GM12878 (cell line): Measurements from ENCODE around the gene ADGRV1.

Experiments used
- BRCA1 ChIP-seq: IDR thresholded peaks from 2 replicates; pipeline ENCODE4 v1.6.1; 2011; ENCODE audit warnings: low read depth, low read length, improper control_type of control experiment
- CHD2 ChIP-seq: IDR thresholded peaks from 2 replicates; pipeline ENCODE4 v1.6.1; 2011; ENCODE audit warnings: low read depth, low read length, improper control_type of control experiment, borderline replicate concordance
- HCFC1 ChIP-seq: fragments of 150-350 bp; IDR thresholded peaks from 2 replicates; pipeline ENCODE4 v1.6.1; 2014; ENCODE audit warnings: low read length
- PML ChIP-seq: IDR thresholded peaks from 2 replicates; pipeline ENCODE4 v1.6.1; 2012; ENCODE audit warnings: low read length, inconsistent platforms
- SPI1 ChIP-seq: IDR thresholded peaks from 2 replicates; pipeline ENCODE4 v1.6.1; 2011; ENCODE audit warnings: low read depth, mild to moderate bottlenecking, low read length, moderate library complexity, borderline replicate concordance; ENCODE audit not compliant: insufficient read depth
- ZBTB11 ChIP-seq: fragments of 450-650 bp; formaldehyde crosslinking; IDR thresholded peaks from 2 replicates; pipeline ENCODE4 v1.5.0; 2022; ENCODE audit warnings: mild to moderate bottlenecking, missing genetic modification characterization
- TF ChIP-seq, protein P1 (sequence below), 3 experiments: IDR thresholded peaks in 2 of 3; conservative IDR thresholded peaks in 1 of 3; 2 replicates each; pipeline ENCODE4 v1.5.1; 2011; ENCODE audit warnings: low read depth in 3 of 3, low read length in 3 of 3, mild to moderate bottlenecking in 3 of 3, control low read depth in 2 of 3, moderate library complexity in 2 of 3, inconsistent platforms in 1 of 3, mixed read lengths in 1 of 3; ENCODE audit not compliant: control insufficient read depth in 2 of 3, insufficient read depth in 1 of 3; ENCODE audit errors: extremely low read depth in 1 of 3
- TF ChIP-seq, protein P2 (sequence below): fragments of 450-650 bp; IDR thresholded peaks from 2 replicates; pipeline ENCODE4 v1.6.1; 2017; ENCODE audit warnings: mild to moderate bottlenecking, low read depth, inconsistent platforms; ENCODE audit not compliant: poor library complexity, severe bottlenecking

- TF ChIP-seq BRCA1, result no peak
- TF ChIP-seq ZBTB11, result no peak
- TF ChIP-seq, protein P1, sequence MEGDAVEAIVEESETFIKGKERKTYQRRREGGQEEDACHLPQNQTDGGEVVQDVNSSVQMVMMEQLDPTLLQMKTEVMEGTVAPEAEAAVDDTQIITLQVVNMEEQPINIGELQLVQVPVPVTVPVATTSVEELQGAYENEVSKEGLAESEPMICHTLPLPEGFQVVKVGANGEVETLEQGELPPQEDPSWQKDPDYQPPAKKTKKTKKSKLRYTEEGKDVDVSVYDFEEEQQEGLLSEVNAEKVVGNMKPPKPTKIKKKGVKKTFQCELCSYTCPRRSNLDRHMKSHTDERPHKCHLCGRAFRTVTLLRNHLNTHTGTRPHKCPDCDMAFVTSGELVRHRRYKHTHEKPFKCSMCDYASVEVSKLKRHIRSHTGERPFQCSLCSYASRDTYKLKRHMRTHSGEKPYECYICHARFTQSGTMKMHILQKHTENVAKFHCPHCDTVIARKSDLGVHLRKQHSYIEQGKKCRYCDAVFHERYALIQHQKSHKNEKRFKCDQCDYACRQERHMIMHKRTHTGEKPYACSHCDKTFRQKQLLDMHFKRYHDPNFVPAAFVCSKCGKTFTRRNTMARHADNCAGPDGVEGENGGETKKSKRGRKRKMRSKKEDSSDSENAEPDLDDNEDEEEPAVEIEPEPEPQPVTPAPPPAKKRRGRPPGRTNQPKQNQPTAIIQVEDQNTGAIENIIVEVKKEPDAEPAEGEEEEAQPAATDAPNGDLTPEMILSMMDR (IDR thresholded peaks at IDR 0.05 in 2 of 3, conservative IDR thresholded peaks at IDR 0.05 in 1 of 3; ENCODE audit: control insufficient read depth in 2 of 3, extremely low read depth in 1 of 3, insufficient read depth in 1 of 3, low read depth in 3 of 3, low read length in 3 of 3), result no peak
- no peak for TF ChIP-seq HCFC1
- no peak for TF ChIP-seq CHD2
- TF ChIP-seq SPI1, result 0 out of 2 replicates have a peak, but pooled peaks have one; percentile 6
- TF ChIP-seq PML, result no peak
- TF ChIP-seq, protein P2, sequence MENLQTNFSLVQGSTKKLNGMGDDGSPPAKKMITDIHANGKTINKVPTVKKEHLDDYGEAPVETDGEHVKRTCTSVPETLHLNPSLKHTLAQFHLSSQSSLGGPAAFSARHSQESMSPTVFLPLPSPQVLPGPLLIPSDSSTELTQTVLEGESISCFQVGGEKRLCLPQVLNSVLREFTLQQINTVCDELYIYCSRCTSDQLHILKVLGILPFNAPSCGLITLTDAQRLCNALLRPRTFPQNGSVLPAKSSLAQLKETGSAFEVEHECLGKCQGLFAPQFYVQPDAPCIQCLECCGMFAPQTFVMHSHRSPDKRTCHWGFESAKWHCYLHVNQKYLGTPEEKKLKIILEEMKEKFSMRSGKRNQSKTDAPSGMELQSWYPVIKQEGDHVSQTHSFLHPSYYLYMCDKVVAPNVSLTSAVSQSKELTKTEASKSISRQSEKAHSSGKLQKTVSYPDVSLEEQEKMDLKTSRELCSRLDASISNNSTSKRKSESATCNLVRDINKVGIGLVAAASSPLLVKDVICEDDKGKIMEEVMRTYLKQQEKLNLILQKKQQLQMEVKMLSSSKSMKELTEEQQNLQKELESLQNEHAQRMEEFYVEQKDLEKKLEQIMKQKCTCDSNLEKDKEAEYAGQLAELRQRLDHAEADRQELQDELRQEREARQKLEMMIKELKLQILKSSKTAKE, result no peak
Observed at GRCh38 chr5:90940227-90940995, 381.8 kb downstream of the ADGRV1 start.
